SK-N-SH (cell line): ENCODE results near the gene SLC22A15. TPM values are rescaled to one million over a fixed set of nuclear protein-coding genes. Genes with fewer than 3 reads are reported as not detected.

ENCODE experiments used
- CTCF ChIA-PET: fragments of 300-600, 350-600 bp; formaldehyde crosslinking; extraction: SDS; loops from one replicate; lab custom pipeline; 2021; lab: Yijun Ruan, JAX
- POLR2A ChIA-PET: fragments of 350-600 bp; sonication (Branson Sonifier 250); formaldehyde crosslinking; extraction: SDS; loops from one replicate; lab custom pipeline; 2020; ENCODE audit warnings: antibody characterized with exemption, inconsistent platforms; lab: Yijun Ruan, JAX
- DNase-seq: peaks from one replicate; pipeline ENCODE4 v3.0.0; 2012
- H2AFZ ChIP-seq: fragments of 200-600 bp; sonication (generic); 2 replicates; pipeline ENCODE4 v1.8.1; 2016; ENCODE audit warnings: antibody characterized with exemption, mild to moderate bottlenecking, low read depth
- H3F3A ChIP-seq: fragments of 200-600 bp; sonication (generic); replicated peaks from 2 replicates; pipeline ENCODE3; 2016; ENCODE audit warnings: antibody characterized with exemption, mild to moderate bottlenecking; ENCODE audit not compliant: insufficient read depth
- H3K27ac ChIP-seq, 2 experiments: fragments of 200-500 bp in 1 of 2; fragments of 200-600 bp in 1 of 2; sonication (Bioruptor generic) in 1 of 2; sonication (generic), shearing (Covaris generic) in 1 of 2; 2 replicates each; pipeline versions ENCODE4 v1.5.1 to v1.6.1; 2014 to 2016; ENCODE audit warnings: low read depth in 2 of 2, inconsistent platforms in 1 of 2, low read length in 1 of 2, mild to moderate bottlenecking in 1 of 2, mixed read lengths in 1 of 2
- H3K27me3 ChIP-seq: fragments of 200-600 bp; sonication (generic), shearing (Covaris generic); 2 replicates; pipeline ENCODE4 v1.6.1; 2016; ENCODE audit warnings: mixed run types; ENCODE audit not compliant: insufficient read depth
- H3K36me3 ChIP-seq, 2 experiments: fragments of 200-500 bp in 1 of 2; fragments of 200-600 bp in 1 of 2; sonication (Bioruptor generic) in 1 of 2; sonication (generic) in 1 of 2; replicated peaks in 1 of 2; 2 replicates each; pipeline versions ENCODE3 to v1.5.1; 2014 to 2016; ENCODE audit warnings: low read length in 1 of 2, mild to moderate bottlenecking in 1 of 2; ENCODE audit not compliant: insufficient read depth in 2 of 2, control insufficient read depth in 1 of 2
- H3K4me1 ChIP-seq, 2 experiments: fragments of 200-500 bp in 1 of 2; fragments of 200-600 bp in 1 of 2; sonication (Bioruptor generic) in 1 of 2; sonication (generic), shearing (Covaris generic) in 1 of 2; 2 replicates each; pipeline versions ENCODE4 v1.5.1 to v1.6.1; 2014 to 2016; ENCODE audit warnings: low read depth in 1 of 2, low read length in 1 of 2, mixed run types in 1 of 2; ENCODE audit not compliant: insufficient read depth in 2 of 2, control insufficient read depth in 1 of 2
- H3K4me2 ChIP-seq: fragments of 200-600 bp; sonication (generic), shearing (Covaris generic); 2 replicates; pipeline ENCODE4 v1.6.1; 2017; ENCODE audit warnings: mixed run types
- H3K4me3 ChIP-seq, 2 experiments: fragments of 200-500 bp in 1 of 2; fragments of 200-600 bp in 1 of 2; sonication (Bioruptor generic) in 1 of 2; sonication (generic), shearing (Covaris generic) in 1 of 2; 2 replicates each; pipeline versions ENCODE4 v1.5.1 to v1.8.1; 2014 to 2016; ENCODE audit warnings: low read depth in 2 of 2, inconsistent platforms in 1 of 2, low read length in 1 of 2, mild to moderate bottlenecking in 1 of 2, mixed read lengths in 1 of 2, moderate library complexity in 1 of 2
- H3K79me2 ChIP-seq: fragments of 200-600 bp; sonication (generic); 2 replicates; pipeline ENCODE4 v1.8.1; 2017; ENCODE audit warnings: mild to moderate bottlenecking; ENCODE audit not compliant: insufficient read depth
- H3K9ac ChIP-seq: fragments of 200-600 bp; sonication (generic); 2 replicates; pipeline ENCODE4 v1.6.1; 2017; ENCODE audit warnings: mixed run types
- H3K9me2 ChIP-seq: fragments of 200-600 bp; sonication (generic); 2 replicates; pipeline ENCODE4 v1.6.1; 2017; ENCODE audit warnings: mixed run types
- H3K9me3 ChIP-seq: fragments of 200-600 bp; sonication (generic); 2 replicates; pipeline ENCODE4 v1.6.1; 2017; ENCODE audit warnings: mixed run types, mild to moderate bottlenecking, moderate library complexity
- H4K20me1 ChIP-seq: fragments of 200-600 bp; sonication (generic); 2 replicates; pipeline ENCODE4 v1.6.1; 2017; ENCODE audit warnings: mild to moderate bottlenecking, mixed run types; ENCODE audit not compliant: insufficient read depth
- CHD2 ChIP-seq: fragments of 150-350 bp; IDR thresholded peaks from 2 replicates; pipeline ENCODE4 v1.6.1; 2018; ENCODE audit warnings: low read length; ENCODE audit not compliant: partially characterized antibody
- CTCF ChIP-seq: fragments of 200-600 bp; sonication (generic); IDR thresholded peaks from 2 replicates; pipeline ENCODE4 v1.6.1; 2017; ENCODE audit warnings: antibody characterized with exemption, mild to moderate bottlenecking, moderate library complexity
- ELF1 ChIP-seq: IDR thresholded peaks from 2 replicates; pipeline ENCODE4 v1.4.0; 2012
- EP300 ChIP-seq, 2 experiments: IDR thresholded peaks; 2 replicates each; pipeline versions ENCODE4 v1.4.0 to v1.6.1; 2012; ENCODE audit warnings: borderline replicate concordance in 1 of 2, low read depth in 1 of 2, low read length in 1 of 2
- FOSL2 ChIP-seq: IDR thresholded peaks from 2 replicates; pipeline ENCODE4 v1.4.0; 2012; ENCODE audit warnings: low read depth, mild to moderate bottlenecking, moderate library complexity, borderline replicate concordance
- FOXJ3 ChIP-seq: sonication (generic); formaldehyde crosslinking; IDR thresholded peaks from 2 replicates; pipeline ENCODE4 v1.5.1; 2020; ENCODE audit warnings: mild to moderate bottlenecking, missing genetic modification reagents
- MAX ChIP-seq: IDR thresholded peaks from 2 replicates; pipeline ENCODE4 v1.4.0; 2012; ENCODE audit warnings: low read depth
- NFIC ChIP-seq: IDR thresholded peaks from 2 replicates; pipeline ENCODE4 v1.4.0; 2012; ENCODE audit warnings: borderline replicate concordance
- NRF1 ChIP-seq: IDR thresholded peaks from 2 replicates; pipeline ENCODE4 v1.6.1; 2012; ENCODE audit warnings: low read depth, mild to moderate bottlenecking, low read length
- POLR2AphosphoS5 ChIP-seq: IDR thresholded peaks from 2 replicates; pipeline ENCODE4 v1.6.1; 2012; ENCODE audit warnings: low read depth, low read length
- RAD21 ChIP-seq: IDR thresholded peaks from 2 replicates; pipeline ENCODE4 v1.6.1; 2012; ENCODE audit warnings: mild to moderate bottlenecking, low read length
- RFX5 ChIP-seq: IDR thresholded peaks from 2 replicates; pipeline ENCODE4 v1.6.1; 2012; ENCODE audit warnings: mild to moderate bottlenecking, improper control_type of control experiment, low read length
- SMC3 ChIP-seq: IDR thresholded peaks from 2 replicates; pipeline ENCODE4 v1.6.1; 2012; ENCODE audit warnings: low read depth, low read length, improper control_type of control experiment
- TCF12 ChIP-seq: IDR thresholded peaks from 2 replicates; pipeline ENCODE4 v1.4.0; 2012
- TEAD4 ChIP-seq: IDR thresholded peaks from 2 replicates; pipeline ENCODE4 v1.4.0; 2012; ENCODE audit warnings: mild to moderate bottlenecking, borderline replicate concordance; ENCODE audit not compliant: insufficient read depth
- WGBS: methylation state at CpG from one replicate; pipeline ENCODE4 v1.1.6; 2017; ENCODE audit warnings: low lambda C conversion rate; 5-methylcytosine and 5-hydroxymethylcytosine counted together
- polyA plus RNA-seq, 3 experiments: library from polyadenylated mRNA; depleted of rRNA; stranded (reverse); fragments of >200 nt; gene quantifications; 2 replicates each; pipeline ENCODE4 v1.2.3, GENCODE V29; 2012
- TF ChIP-seq, protein P1 (sequence below): IDR thresholded peaks from 2 replicates; pipeline ENCODE4; 2012
- TF ChIP-seq, protein P2 (sequence below): fragments of 150-350 bp; IDR thresholded peaks from 2 replicates; pipeline ENCODE4 v1.6.1; 2017; ENCODE audit warnings: antibody characterized with exemption, low read length, low read depth, borderline replicate concordance

Gene SLC22A15
- polyA plus RNA-seq, 1 of the 3 experiments (the other 2 are of a cell fraction): 0.13 TPM

GRCh38 chr1:116012716-116013115, 36.4 kb downstream of the SLC22A15 start:
- 80% methylated on average over 2 of the region's 2 CpGs for WGBS
- Histone ChIP-seq H3K36me3 (no peaks in the 10 kb centered on the region), H3K9me3 (no peaks in the 10 kb centered on the region), H3F3A (no peaks in the 10 kb centered on the region), H2AFZ (no peak overlapping the region), H3K9ac (no peak overlapping the region), H3K79me2 (no peaks in the 10 kb centered on the region), H3K9me2 (no peaks in the 10 kb centered on the region), H3K27me3 (no peaks in the 10 kb centered on the region), H3K4me3 (no peak overlapping the region), H3K27ac (no peak overlapping the region), H4K20me1 (no peaks in the 10 kb centered on the region), H3K4me2 (no peak overlapping the region), H3K4me1 (peaks cover 0 to 11% of the 10 kb centered on the region in 2 experiments; a peak in 1 of 4 replicates)
- ChIA-PET CTCF (interaction anchor here (0.6 to 1.6 kb wide), 3 partner anchors 17 to 126 kb away, joined by 3 to 8 read pairs (median 5); no protein-coding TSS in a partner anchor), POLR2A (interaction anchor here (0.6 kb wide), 1 partner anchor 217 kb away, joined by 4 read pairs; no protein-coding TSS in a partner anchor)
- no peak for TF ChIP-seq SMC3
- no peak for TF ChIP-seq CHD2
- no peak for TF ChIP-seq TCF12
- TF ChIP-seq RAD21: no peak
- no peak for TF ChIP-seq FOXJ3
- TF ChIP-seq NRF1: no peak
- TF ChIP-seq MAX: no peak
- TF ChIP-seq, protein P1, sequence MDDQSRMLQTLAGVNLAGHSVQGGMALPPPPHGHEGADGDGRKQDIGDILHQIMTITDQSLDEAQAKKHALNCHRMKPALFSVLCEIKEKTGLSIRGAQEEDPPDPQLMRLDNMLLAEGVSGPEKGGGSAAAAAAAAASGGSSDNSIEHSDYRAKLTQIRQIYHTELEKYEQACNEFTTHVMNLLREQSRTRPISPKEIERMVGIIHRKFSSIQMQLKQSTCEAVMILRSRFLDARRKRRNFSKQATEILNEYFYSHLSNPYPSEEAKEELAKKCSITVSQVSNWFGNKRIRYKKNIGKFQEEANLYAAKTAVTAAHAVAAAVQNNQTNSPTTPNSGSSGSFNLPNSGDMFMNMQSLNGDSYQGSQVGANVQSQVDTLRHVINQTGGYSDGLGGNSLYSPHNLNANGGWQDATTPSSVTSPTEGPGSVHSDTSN: no peak
- no peak for TF ChIP-seq RFX5
- TF ChIP-seq CTCF: no peak
- no peak for TF ChIP-seq ELF1
- no peak for TF ChIP-seq FOSL2
- no peak for TF ChIP-seq EP300 (IDR thresholded peaks at IDR 0.05; ENCODE audit: borderline replicate concordance in 1 of 2, low read depth in 1 of 2, low read length in 1 of 2)
- no peak for TF ChIP-seq TEAD4
- TF ChIP-seq POLR2AphosphoS5: no peak
- TF ChIP-seq, protein P2, sequence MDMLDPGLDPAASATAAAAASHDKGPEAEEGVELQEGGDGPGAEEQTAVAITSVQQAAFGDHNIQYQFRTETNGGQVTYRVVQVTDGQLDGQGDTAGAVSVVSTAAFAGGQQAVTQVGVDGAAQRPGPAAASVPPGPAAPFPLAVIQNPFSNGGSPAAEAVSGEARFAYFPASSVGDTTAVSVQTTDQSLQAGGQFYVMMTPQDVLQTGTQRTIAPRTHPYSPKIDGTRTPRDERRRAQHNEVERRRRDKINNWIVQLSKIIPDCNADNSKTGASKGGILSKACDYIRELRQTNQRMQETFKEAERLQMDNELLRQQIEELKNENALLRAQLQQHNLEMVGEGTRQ: no peak
- no peak for TF ChIP-seq NFIC
- DNase-seq: no peak
